OCI-LY1 (cell line): Measurements from ENCODE around the gene ADGRG2.

ENCODE experiments used
- CTCF ChIP-seq: fragments of 200-600 bp; sonication (generic), shearing (Covaris generic); IDR thresholded peaks from 2 replicates; pipeline ENCODE4 v1.5.1; 2017; ENCODE audit warnings: mild to moderate bottlenecking, antibody characterized with exemption, low read length, moderate library complexity, mixed read lengths
- EZH2 ChIP-seq: fragments of 200-600 bp; sonication (generic), shearing (Covaris generic); IDR thresholded peaks from 2 replicates; pipeline ENCODE4 v1.8.0; 2017; ENCODE audit warnings: borderline replicate concordance, mixed run types, mild to moderate bottlenecking, antibody characterized with exemption, low read length, moderate library complexity, mixed read lengths

GRCh38 chrX:19129694-19130093 is 7.4 kb upstream of the ADGRG2 start:
- TF ChIP-seq CTCF (no peak), EZH2 (no peak)
